Measurements from ENCODE around the gene PRPH2. TPM values are rescaled to one million over a fixed set of nuclear protein-coding genes. Genes with fewer than 3 reads are reported as not detected.
A peak's percentile ranks its signal among the peaks of the same experiment; 100 is the strongest.

Gene PRPH2
- total and polyA plus RNA-seq, 3 experiments from 2014 or later, result 0.07 to 0.15 TPM; not detected in 1

GRCh38 chr6:42724825-42725224 is 2.4 kb upstream of the PRPH2 start:
- Mint-ChIP-seq H3K9me3 (no peaks in the 10 kb centered on the region), H3K27me3 (peaks cover 7 to 11% of the 10 kb centered on the region in 2 donors), H3K4me3 (no peak overlapping the region), H3K4me1 (peaks cover 19 to 23% (median 20%) of the 10 kb centered on the region in 3 donors), H3K36me3 (no peaks in the 10 kb centered on the region), H3K27ac (no peak overlapping the region)
- no peaks in the 10 kb centered on the region for H3K27me3 ChIP-seq (ENCODE audit: insufficient read depth, low read length, poor library complexity, severe bottlenecking)
- ChIA-PET POLR2A (interaction anchor here (2.7 kb wide), 1 partner anchor 58 kb away, joined by 26 read pairs; the partner anchor contains the start of gene BICRAL), CTCF (interaction anchor here (1.6 to 3.3 kb wide), 2 partner anchors 28 to 62 kb away, joined by 7 to 44 read pairs; no protein-coding TSS in a partner anchor)
- no peak for DNase-seq
- no peaks in the 10 kb centered on the region for H3K9me3 ChIP-seq (ENCODE audit: low read length)
- no peak overlapping the region for H3K4me3 ChIP-seq (ENCODE audit: low read length)
- H3K27ac ChIP-seq (ENCODE audit: low read depth, low read length), result no peak overlapping the region
- H3K4me1 ChIP-seq (ENCODE audit: insufficient read depth, low read length), result peaks cover 15% of the 10 kb centered on the region
- H3K36me3 ChIP-seq (ENCODE audit: insufficient read depth, low read length), result no peaks in the 10 kb centered on the region

GRCh38 chr6:42720739-42721138 is 1.7 kb downstream of the PRPH2 start:
- no peak overlapping the region for H3K4me3 Mint-ChIP-seq
- Histone ChIP-seq H3K4me3 (ENCODE audit: low read length) (no peak overlapping the region), H3K36me3 (ENCODE audit: insufficient read depth, low read length) (no peaks in the 10 kb centered on the region), H3K4me1 (ENCODE audit: insufficient read depth, low read length) (peaks cover under 1% of the 10 kb centered on the region), H3K27ac (ENCODE audit: low read depth, low read length) (no peak overlapping the region), H3K27me3 (ENCODE audit: insufficient read depth, low read length, poor library complexity, severe bottlenecking) (no peaks in the 10 kb centered on the region), H3K9me3 (ENCODE audit: low read length) (no peaks in the 10 kb centered on the region)
- peaks cover 8 to 12% of the 10 kb centered on the region in 2 donors for H3K27me3 Mint-ChIP-seq
- CTCF ChIA-PET, result no interaction called here
- H3K4me1 Mint-ChIP-seq, result peaks cover 0 to under 1% (median under 1%) of the 10 kb centered on the region in 3 donors
- DNase-seq, result no peak
- H3K9me3 Mint-ChIP-seq, result no peaks in the 10 kb centered on the region
- POLR2A ChIA-PET, result no interaction called here
- H3K36me3 Mint-ChIP-seq, result no peaks in the 10 kb centered on the region
- no peak overlapping the region for H3K27ac Mint-ChIP-seq

DNA sequence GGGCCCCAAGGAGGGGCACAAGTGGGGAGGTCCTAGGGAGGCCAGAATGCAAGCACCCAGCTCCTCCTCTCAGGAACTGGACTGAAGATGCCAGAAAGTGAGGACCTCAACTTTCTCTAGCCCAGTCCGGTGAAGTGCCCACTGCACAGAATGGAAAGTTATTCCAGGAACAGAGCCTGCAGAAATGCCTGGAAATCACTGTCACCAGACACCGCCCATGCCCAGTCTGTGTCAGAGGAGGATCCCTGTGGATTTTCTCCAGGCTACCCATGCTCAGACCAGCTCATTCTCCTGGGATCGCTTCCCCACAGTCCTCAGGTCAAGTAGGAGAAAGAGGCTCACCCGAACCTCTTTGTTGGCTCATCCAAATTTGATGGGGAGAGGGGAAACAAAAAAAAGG is 6.5 kb downstream of the PRPH2 start:
- H3K4me1 Mint-ChIP-seq, result no peaks in the 10 kb centered on the region
- H3K4me3 ChIP-seq (ENCODE audit: low read length), result no peak overlapping the region
- peaks cover 5 to 9% of the 10 kb centered on the region in 2 donors for H3K27me3 Mint-ChIP-seq
- POLR2A ChIA-PET, result no interaction called here
- H3K36me3 Mint-ChIP-seq, result peaks cover 0 to 5% (median 0%) of the 10 kb centered on the region in 3 donors
- no peaks in the 10 kb centered on the region for H3K27me3 ChIP-seq (ENCODE audit: insufficient read depth, low read length, poor library complexity, severe bottlenecking)
- H3K9me3 Mint-ChIP-seq, result peaks cover 0 to 3% (median 0%) of the 10 kb centered on the region in 5 donors
- CTCF ChIA-PET, result no interaction called here
- H3K36me3 ChIP-seq (ENCODE audit: insufficient read depth, low read length), result no peaks in the 10 kb centered on the region
- H3K4me3 Mint-ChIP-seq, result no peak overlapping the region
- H3K27ac ChIP-seq (ENCODE audit: low read depth, low read length), result no peak overlapping the region
- H3K9me3 ChIP-seq (ENCODE audit: low read length), result no peaks in the 10 kb centered on the region
- no peaks in the 10 kb centered on the region for H3K4me1 ChIP-seq (ENCODE audit: insufficient read depth, low read length)
- DNase-seq, result no peak
- no peak overlapping the region for H3K27ac Mint-ChIP-seq

GRCh38 chr6:42714098-42714761 is 8.2 kb downstream of the PRPH2 start:
- Mint-ChIP-seq H3K9me3 (peaks cover 0 to 4% (median 0%) of the 10 kb centered on the region in 5 donors), H3K4me3 (no peak overlapping the region), H3K27me3 (peaks cover 0 to 1% of the 10 kb centered on the region in 2 donors), H3K4me1 (no peaks in the 10 kb centered on the region), H3K36me3 (peaks cover 0 to 5% (median 0%) of the 10 kb centered on the region in 3 donors), H3K27ac (peak overlapping the region in 1 of 8 donors; percentile 20)
- H3K4me1 ChIP-seq (ENCODE audit: insufficient read depth, low read length), result no peaks in the 10 kb centered on the region
- H3K4me3 ChIP-seq (ENCODE audit: low read length), result no peak overlapping the region
- ChIA-PET POLR2A (no interaction called here), CTCF (interaction anchor here (0.9 to 1.2 kb wide), 3 partner anchors 52 to 429 kb away, joined by 3 read pairs; partner anchors contain the start of gene PPP2R5D)
- H3K27ac ChIP-seq (ENCODE audit: low read depth, low read length), result no peak overlapping the region
- DNase-seq, result no peak
- H3K27me3 ChIP-seq (ENCODE audit: insufficient read depth, low read length, poor library complexity, severe bottlenecking), result no peaks in the 10 kb centered on the region
- H3K36me3 ChIP-seq (ENCODE audit: insufficient read depth, low read length), result no peaks in the 10 kb centered on the region
- H3K9me3 ChIP-seq (ENCODE audit: low read length), result no peaks in the 10 kb centered on the region

DNA sequence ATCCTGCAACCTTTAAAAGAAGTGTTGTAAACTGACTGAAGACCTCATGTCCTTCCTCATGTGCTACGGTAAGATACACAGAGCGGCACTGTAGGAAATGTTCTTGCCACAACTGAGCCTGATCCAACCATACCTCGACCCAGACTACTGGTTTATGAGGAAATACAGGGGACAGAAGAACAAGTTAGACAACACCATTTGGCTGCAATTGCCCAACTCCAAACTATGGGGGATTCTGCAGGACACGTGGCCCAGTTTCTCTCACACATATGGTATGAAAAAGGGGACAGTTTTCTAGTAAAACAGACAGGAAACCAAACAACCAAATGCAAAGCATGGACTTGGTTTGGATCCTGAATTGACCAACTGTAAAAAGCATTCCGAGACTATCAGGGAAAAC is 10.5 kb downstream of the PRPH2 start:
- Mint-ChIP-seq H3K27me3 (peaks cover 1 to 5% of the 10 kb centered on the region in 2 donors), H3K36me3 (peaks cover 0 to 5% (median 0%) of the 10 kb centered on the region in 3 donors), H3K27ac (no peak overlapping the region), H3K4me3 (no peak overlapping the region), H3K4me1 (no peaks in the 10 kb centered on the region), H3K9me3 (peaks cover 0 to 4% (median 0%) of the 10 kb centered on the region in 5 donors)
- Histone ChIP-seq H3K4me1 (ENCODE audit: insufficient read depth, low read length) (no peaks in the 10 kb centered on the region), H3K36me3 (ENCODE audit: insufficient read depth, low read length) (no peaks in the 10 kb centered on the region), H3K9me3 (ENCODE audit: low read length) (no peaks in the 10 kb centered on the region), H3K4me3 (ENCODE audit: low read length) (no peak overlapping the region), H3K27ac (ENCODE audit: low read depth, low read length) (no peak overlapping the region), H3K27me3 (ENCODE audit: insufficient read depth, low read length, poor library complexity, severe bottlenecking) (no peaks in the 10 kb centered on the region)
- DNase-seq, result no peak
- ChIA-PET POLR2A (no interaction called here), CTCF (interaction anchor here (1.0 kb wide), 1 partner anchor 14 kb away, joined by 3 read pairs; no protein-coding TSS in a partner anchor)

GRCh38 chr6:42710316-42710715 is 12.1 kb downstream of the PRPH2 start:
- POLR2A ChIA-PET, result no interaction called here
- H3K9me3 ChIP-seq (ENCODE audit: low read length), result no peaks in the 10 kb centered on the region
- H3K4me1 Mint-ChIP-seq, result no peaks in the 10 kb centered on the region
- H3K27me3 Mint-ChIP-seq, result peaks cover 1 to 5% of the 10 kb centered on the region in 2 donors
- peaks cover 0 to 5% (median 0%) of the 10 kb centered on the region in 3 donors for H3K36me3 Mint-ChIP-seq
- peaks cover 0 to 4% (median 0%) of the 10 kb centered on the region in 5 donors for H3K9me3 Mint-ChIP-seq
- peak overlapping the region in 1 of 8 donors; percentile 68 for H3K27ac Mint-ChIP-seq
- no peak overlapping the region for H3K27ac ChIP-seq (ENCODE audit: low read depth, low read length)
- no peaks in the 10 kb centered on the region for H3K36me3 ChIP-seq (ENCODE audit: insufficient read depth, low read length)
- H3K4me3 Mint-ChIP-seq, result no peak overlapping the region
- H3K27me3 ChIP-seq (ENCODE audit: insufficient read depth, low read length, poor library complexity, severe bottlenecking), result no peaks in the 10 kb centered on the region
- no peak overlapping the region for H3K4me3 ChIP-seq (ENCODE audit: low read length)
- no peaks in the 10 kb centered on the region for H3K4me1 ChIP-seq (ENCODE audit: insufficient read depth, low read length)
- CTCF ChIA-PET, result no interaction called here
- DNase-seq, result no peak

- peaks cover 1 to 5% of the 10 kb centered on the region in 2 donors for H3K27me3 Mint-ChIP-seq
- H3K9me3 Mint-ChIP-seq, result peaks cover 0 to 4% (median 0%) of the 10 kb centered on the region in 5 donors
- CTCF ChIA-PET, result no interaction called here
- no peaks in the 10 kb centered on the region for H3K4me1 Mint-ChIP-seq
- POLR2A ChIA-PET, result no interaction called here
- no peak overlapping the region for H3K4me3 ChIP-seq (ENCODE audit: low read length)
- no peaks in the 10 kb centered on the region for H3K4me1 ChIP-seq (ENCODE audit: insufficient read depth, low read length)
- DNase-seq, result no peak
- peaks cover 0 to 5% (median 0%) of the 10 kb centered on the region in 3 donors for H3K36me3 Mint-ChIP-seq
- no peaks in the 10 kb centered on the region for H3K27me3 ChIP-seq (ENCODE audit: insufficient read depth, low read length, poor library complexity, severe bottlenecking)
- no peaks in the 10 kb centered on the region for H3K9me3 ChIP-seq (ENCODE audit: low read length)
- H3K4me3 Mint-ChIP-seq, result no peak overlapping the region
- H3K27ac ChIP-seq (ENCODE audit: low read depth, low read length), result no peak overlapping the region
- no peaks in the 10 kb centered on the region for H3K36me3 ChIP-seq (ENCODE audit: insufficient read depth, low read length)
- H3K27ac Mint-ChIP-seq, result no peak overlapping the region
These were observed 12.5 kb downstream of the PRPH2 start for GRCh38 chr6:42709871-42710270.

- H3K4me3 ChIP-seq (ENCODE audit: low read length), result no peak overlapping the region
- Mint-ChIP-seq H3K36me3 (peaks cover 0 to 5% (median 0%) of the 10 kb centered on the region in 3 donors), H3K4me3 (no peak overlapping the region), H3K4me1 (no peaks in the 10 kb centered on the region), H3K27me3 (peaks cover 1 to 5% of the 10 kb centered on the region in 2 donors), H3K27ac (no peak overlapping the region), H3K9me3 (peaks cover 0 to 4% (median 0%) of the 10 kb centered on the region in 5 donors)
- no peaks in the 10 kb centered on the region for H3K9me3 ChIP-seq (ENCODE audit: low read length)
- CTCF ChIA-PET, result interaction anchor here (1.0 kb wide), 1 partner anchor 18 kb away, joined by 5 read pairs; no protein-coding TSS in a partner anchor
- H3K27ac ChIP-seq (ENCODE audit: low read depth, low read length), result no peak overlapping the region
- no peaks in the 10 kb centered on the region for H3K36me3 ChIP-seq (ENCODE audit: insufficient read depth, low read length)
- POLR2A ChIA-PET, result no interaction called here
- DNase-seq, result no peak
- no peaks in the 10 kb centered on the region for H3K27me3 ChIP-seq (ENCODE audit: insufficient read depth, low read length, poor library complexity, severe bottlenecking)
- H3K4me1 ChIP-seq (ENCODE audit: insufficient read depth, low read length), result no peaks in the 10 kb centered on the region
These were observed 14.3 kb downstream of the PRPH2 start for GRCh38 chr6:42708096-42708495.
